Transverse colon (tissue), 4 donors: Measurements from ENCODE around the gene ELFN1. TPM values are rescaled to one million over a fixed set of nuclear protein-coding genes. Genes with fewer than 3 reads are reported as not detected.

Experiments
- DNase-seq: peaks from one replicate; pipeline ENCODE4 v3.0.0-alpha.2; 2019
- H3K27ac ChIP-seq, 4 donors: fragments of 200-600 bp; sonication (generic); 2 replicates each; pipeline ENCODE4 v1.5.1; 2016 to 2018; ENCODE audit warnings: inconsistent platforms in 4 of 4
- H3K27me3 ChIP-seq: fragments of 200-600 bp; sonication (generic); 2 replicates; pipeline ENCODE4 v1.5.1; 2017; ENCODE audit warnings: inconsistent platforms
- H3K36me3 ChIP-seq, 4 donors: fragments of 200-600 bp; sonication (generic); 2 replicates each; pipeline ENCODE4 v1.5.1; 2017 to 2019; ENCODE audit warnings: inconsistent platforms in 4 of 4
- H3K4me1 ChIP-seq, 4 donors: fragments of 200-600 bp; sonication (generic); 2 replicates each; pipeline ENCODE4 v1.5.1; 2017 to 2020; ENCODE audit warnings: inconsistent platforms in 4 of 4
- H3K4me3 ChIP-seq, 4 donors: fragments of 200-600 bp; sonication (generic); 1 replicate in 1 of 4; 2 replicates in 3 of 4; pipeline versions ENCODE4 v1.5.1 to v1.6.1; 2017 to 2019; ENCODE audit warnings: inconsistent platforms in 4 of 4
- H3K9me3 ChIP-seq, 2 donors: fragments of 200-600 bp; sonication (generic); 2 replicates each; pipeline ENCODE4 v1.5.1; 2017 to 2019; ENCODE audit warnings: inconsistent platforms in 2 of 2
- CTCF ChIP-seq, 5 experiments: fragments of 200-600 bp in 3 of 5; fragments of 450-650 bp in 2 of 5; sonication (generic) in 3 of 5; IDR thresholded peaks; 1 replicate in 2 of 5; 2 replicates in 3 of 5; pipeline ENCODE4 v1.5.1; 2016 to 2017; ENCODE audit warnings: antibody characterized with exemption in 5 of 5, inconsistent platforms in 3 of 5, mild to moderate bottlenecking in 2 of 5, moderate library complexity in 1 of 5
- EP300 ChIP-seq: sonication (generic); formaldehyde crosslinking; IDR thresholded peaks from one replicate; pipeline ENCODE4 v1.6.1; 2017; ENCODE audit warnings: antibody characterized with exemption, low read depth
- POLR2A ChIP-seq: fragments of 450-650 bp; IDR thresholded peaks from one replicate; pipeline ENCODE4 v1.6.1; 2016; ENCODE audit warnings: antibody characterized with exemption, mild to moderate bottlenecking, moderate library complexity
- POLR2AphosphoS5 ChIP-seq, 3 donors: sonication (generic); formaldehyde crosslinking; IDR thresholded peaks; one replicate each; pipeline ENCODE4 v1.6.1; 2016; ENCODE audit warnings: antibody characterized with exemption in 3 of 3
- WGBS, 2 donors: methylation state at CpG; one replicate each; pipeline ENCODE4 v1.1.5; 2018; ENCODE audit warnings: low coverage in 1 of 2; 5-methylcytosine and 5-hydroxymethylcytosine counted together
- in situ Hi-C, 4 donors: fragments of 200-750 bp; cut with MboI; loops; one replicate each; pipeline versions ENCODE4 v1.15.0 to v1.15.1; 2017; ENCODE audit warnings: low sequenced_read_pairs in 3 of 4, low pct_ligation_motif_present in 1 of 4, low pct_unique_long_range_greater_than_20kb in 1 of 4
- intact Hi-C: fragments of 100-400 bp; cut with DNase I; formaldehyde crosslinking; loops from one replicate; pipeline ENCODE4 v1.15.1; 2023; ENCODE audit warnings: low total_unique reads
- total RNA-seq, 4 donors: library from RNA; depleted of rRNA; stranded (reverse); fragments of >200 nt; gene quantifications; one replicate each; pipeline ENCODE4 v1.1.0, GENCODE V29; 2016

Gene ELFN1
- total RNA-seq, 4 donors from 2014 or later: 0.14 to 0.60 (median 0.32) TPM; not detected in 1

- Histone ChIP-seq H3K27ac (no peak overlapping the region), H3K4me3 (peak overlapping the region in 2 of 4 donors; percentile 17 to 43), H3K36me3 (no peaks in the 10 kb centered on the region), H3K27me3 (peaks cover 98% of the 10 kb centered on the region), H3K9me3 (no peaks in the 10 kb centered on the region), H3K4me1 (peaks cover 11 to 54% (median 50%) of the 10 kb centered on the region in 4 donors)
- 14% methylated on average over 59 of the region's 68 CpGs; no CpG with 5 or more reads in 1 of the 2 donors for WGBS, 2 donors
- intact Hi-C loops (loop anchor here (10.0 kb wide), 1 partner anchor 535 kb away; no protein-coding TSS in a partner anchor), in situ Hi-C loops (loop anchor here in 2 of 4 donors (25.0 kb wide), 1 partner anchor 543 kb away; no protein-coding TSS in a partner anchor)
- TF ChIP-seq CTCF (IDR thresholded peaks at IDR 0.05) (no peak), POLR2A (no peak), EP300 (no peak), POLR2AphosphoS5 (IDR thresholded peaks at IDR 0.05) (no peak)
- no peak for DNase-seq
Measured at GRCh38 chr7:1669064-1669951, 769 bp upstream of the ELFN1 start.

- Histone ChIP-seq H3K4me1 (peaks cover 4 to 39% (median 36%) of the 10 kb centered on the region in 4 donors), H3K9me3 (no peaks in the 10 kb centered on the region), H3K36me3 (no peaks in the 10 kb centered on the region), H3K4me3 (no peak overlapping the region), H3K27me3 (peaks cover 98% of the 10 kb centered on the region), H3K27ac (no peak overlapping the region)
- DNase-seq: no peak
- no peak for TF ChIP-seq POLR2AphosphoS5 (IDR thresholded peaks at IDR 0.05)
- in situ Hi-C loops (loop anchor here in 2 of 4 donors (25.0 kb wide), 1 partner anchor 541 kb away; no protein-coding TSS in a partner anchor), intact Hi-C loops (no loop called here)
- 20 to 31% methylated on average over 1 to 26 of the region's 26 CpGs for WGBS, 2 donors
Measured at GRCh38 chr7:1670894-1671593, 967 bp downstream of the ELFN1 start.

- WGBS, 2 donors: 74% methylated on average over 9 of the region's 13 CpGs; no CpG with 5 or more reads in 1 of the 2 donors
- Histone ChIP-seq H3K9me3 (no peaks in the 10 kb centered on the region), H3K27me3 (peaks cover 96% of the 10 kb centered on the region), H3K4me1 (peaks cover 4 to 31% (median 28%) of the 10 kb centered on the region in 4 donors), H3K4me3 (no peak overlapping the region), H3K27ac (no peak overlapping the region), H3K36me3 (no peaks in the 10 kb centered on the region)
- TF ChIP-seq POLR2AphosphoS5 (IDR thresholded peaks at IDR 0.05) (no peak), CTCF (IDR thresholded peaks at IDR 0.05) (no peak), EP300 (no peak), POLR2A (no peak)
- no peak for DNase-seq
- intact Hi-C loops (no loop called here), in situ Hi-C loops (loop anchor here in 2 of 4 donors (25.0 kb wide), 1 partner anchor 540 kb away; no protein-coding TSS in a partner anchor)
Measured at GRCh38 chr7:1671594-1672451, 1.7 kb downstream of the ELFN1 start.

- in situ Hi-C loops (loop anchor here in 2 of 4 donors (25.0 kb wide), 1 partner anchor 539 kb away; no protein-coding TSS in a partner anchor), intact Hi-C loops (no loop called here)
- Histone ChIP-seq H3K27ac (no peak overlapping the region), H3K4me1 (peaks cover 0 to 20% (median 16%) of the 10 kb centered on the region in 4 donors), H3K9me3 (no peaks in the 10 kb centered on the region), H3K4me3 (no peak overlapping the region), H3K27me3 (peaks cover 84% of the 10 kb centered on the region), H3K36me3 (no peaks in the 10 kb centered on the region)
- no peak for DNase-seq
- no peak for TF ChIP-seq EP300
- no peak for TF ChIP-seq POLR2A
- no peak for TF ChIP-seq POLR2AphosphoS5 (IDR thresholded peaks at IDR 0.05)
- 70 to 89% methylated on average over 6 to 21 of the region's 23 CpGs for WGBS, 2 donors
Measured at GRCh38 chr7:1672851-1673486, 2.9 kb downstream of the ELFN1 start.
